GM18505 (cell line): ENCODE measurements around the gene TBPL1.

ENCODE experiments used
- ATAC-seq: cut with Tn5 transposase; IDR thresholded peaks from one replicate; pipeline ENCODE4 v1.9.1; 2021; ENCODE audit not compliant: unreplicated experiment
- POLR2A ChIP-seq: IDR thresholded peaks from 4 replicates; pipeline ENCODE4 v1.6.1; 2011; ENCODE audit warnings: borderline replicate concordance; ENCODE audit not compliant: insufficient read depth, insufficient read length; ENCODE audit errors: extremely low read depth

TBPL1 gene

DNA sequence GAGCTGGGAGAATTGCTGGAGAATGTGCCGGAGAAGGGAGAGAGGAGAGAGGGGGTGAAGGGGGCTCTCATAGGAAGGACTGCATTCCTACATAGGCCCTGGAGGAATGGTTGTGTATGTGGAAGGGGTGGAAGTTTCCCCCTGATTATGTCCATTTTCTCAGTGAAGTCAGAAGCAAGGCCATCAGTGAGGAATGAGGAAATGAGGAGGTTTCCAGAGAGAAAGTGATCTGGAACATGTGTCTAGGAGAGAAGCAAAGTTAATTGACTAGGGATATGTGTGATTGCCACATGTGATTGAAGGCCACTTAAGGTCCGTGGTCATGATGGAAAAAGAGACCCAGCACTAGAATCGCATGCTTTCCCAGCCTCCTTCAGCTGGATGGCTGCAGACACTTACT is 42.3 kb downstream of the TBPL1 start:
- no peak for ATAC-seq

DNA sequence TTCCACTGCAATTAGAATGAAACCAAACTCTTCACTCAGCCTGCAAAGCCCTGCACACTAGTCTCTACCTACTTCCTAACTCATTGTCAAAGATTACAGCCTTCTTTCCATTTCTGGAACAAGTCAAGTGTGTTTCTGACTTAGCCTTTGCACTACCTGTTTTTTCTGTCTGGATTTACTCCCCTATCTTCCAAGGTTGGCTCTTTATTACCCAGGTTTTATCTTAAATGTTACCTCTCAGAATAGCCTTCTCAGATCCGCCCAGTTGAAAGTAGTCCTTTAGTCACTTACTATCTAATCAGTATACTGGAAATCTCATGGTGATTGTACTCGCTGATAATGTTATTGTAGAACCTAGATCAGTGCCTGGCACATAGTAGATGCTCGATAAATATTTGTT is 42.7 kb downstream of the TBPL1 start:
- TF ChIP-seq POLR2A: no peak
- no peak for ATAC-seq

More for the DNA sequence above, 42.3 kb downstream of the TBPL1 start:
- TF ChIP-seq POLR2A: no peak

DNA sequence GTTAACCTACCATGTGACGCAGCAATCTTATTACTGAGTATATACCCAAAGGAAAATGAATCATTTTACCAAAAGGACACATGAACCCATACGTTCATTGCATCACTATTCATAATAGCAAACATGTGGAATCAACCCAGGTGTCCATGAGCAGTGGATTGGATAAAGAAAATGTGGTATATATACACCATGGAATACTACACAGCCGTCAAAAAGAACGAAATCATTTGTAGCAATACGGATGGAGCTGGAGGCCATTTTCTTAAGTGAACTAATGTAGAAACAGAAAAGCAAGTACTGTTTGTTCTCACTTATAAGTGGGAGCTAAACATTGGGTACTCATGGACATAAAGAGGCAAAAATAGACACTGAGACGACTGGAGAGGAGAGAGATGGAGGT is 44.2 kb downstream of the TBPL1 start:
- no peak for TF ChIP-seq POLR2A
- ATAC-seq: no peak

DNA sequence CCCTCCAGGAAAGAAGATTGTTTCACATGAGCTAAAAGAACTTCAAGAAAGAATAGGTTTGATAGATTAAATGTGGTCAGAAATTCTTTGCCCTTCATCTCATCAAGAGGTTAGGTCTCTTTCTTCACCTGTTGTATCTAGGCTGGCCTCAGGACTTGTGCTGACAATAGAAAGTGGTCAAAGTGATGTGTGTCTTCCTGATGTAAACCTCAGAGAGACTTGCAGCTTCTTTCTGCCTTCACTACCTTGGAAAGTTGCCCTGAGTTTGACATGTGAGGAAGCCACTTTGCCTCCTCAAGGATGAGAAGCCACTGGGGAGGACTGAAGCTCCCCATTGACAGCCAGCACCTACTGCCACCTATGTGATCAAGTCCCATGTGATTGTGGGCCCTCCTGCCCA is 46.3 kb downstream of the TBPL1 start:
- no peak for ATAC-seq
- no peak for TF ChIP-seq POLR2A

DNA sequence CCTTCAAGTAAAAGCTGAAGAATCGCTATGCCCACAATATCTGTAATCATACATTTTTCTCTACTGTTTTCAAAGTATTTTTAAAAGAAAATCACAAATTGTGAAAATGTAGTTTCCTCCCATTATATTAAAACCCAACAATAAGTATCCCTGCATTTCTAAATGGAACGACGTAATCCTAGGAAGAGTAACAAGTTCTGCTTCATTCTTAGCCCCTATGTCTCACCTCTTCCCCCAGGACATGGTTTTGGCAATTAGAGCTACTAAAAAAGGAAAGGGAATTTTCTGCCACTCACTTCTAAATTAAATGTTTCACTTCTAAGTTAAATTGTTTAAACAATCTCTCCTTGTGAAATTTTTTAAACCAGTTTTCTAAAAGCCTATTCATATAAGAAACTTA is 47.4 kb downstream of the TBPL1 start:
- no peak for ATAC-seq
- TF ChIP-seq POLR2A: no peak

DNA sequence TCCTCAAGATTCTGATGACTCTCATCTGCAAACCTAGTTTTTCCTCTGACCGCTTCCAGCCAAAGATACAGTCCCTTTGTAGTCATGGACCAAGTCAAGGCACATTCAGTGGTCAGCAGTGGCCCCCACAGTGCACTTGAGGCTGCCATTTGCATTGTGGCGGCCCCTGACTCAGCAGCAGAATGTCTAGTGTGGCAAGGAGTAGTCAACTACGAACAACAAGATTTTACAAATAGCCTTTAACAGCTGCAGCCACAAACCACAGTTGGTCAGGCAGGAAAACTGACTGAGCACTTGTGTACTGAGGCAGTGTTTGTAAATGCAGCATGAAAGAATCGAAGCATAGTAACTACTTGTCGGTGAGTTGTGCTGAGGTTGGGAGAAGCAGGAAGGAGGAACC is 49.8 kb downstream of the TBPL1 start:
- no peak for TF ChIP-seq POLR2A
- no peak for ATAC-seq

DNA sequence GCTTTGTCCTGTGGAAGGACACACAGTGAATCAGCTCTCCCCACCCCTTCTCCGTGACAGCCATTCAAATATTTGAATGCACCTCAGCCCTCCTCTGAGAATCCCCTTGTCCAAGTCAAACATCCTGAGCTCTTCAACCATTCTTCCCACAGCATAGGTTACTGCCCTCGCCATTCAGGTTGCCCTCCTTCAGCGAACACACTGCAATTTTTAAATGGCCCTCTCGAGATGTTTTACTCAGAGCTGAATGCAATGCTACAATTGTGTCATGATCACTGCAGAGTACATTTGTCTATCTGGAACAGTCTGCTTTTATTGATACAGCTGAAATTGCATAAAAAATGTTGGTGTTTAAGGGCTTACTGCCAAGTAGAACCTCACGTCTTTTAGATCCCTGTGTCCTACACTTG is 50.5 kb downstream of the TBPL1 start:
- TF ChIP-seq POLR2A: no peak
- ATAC-seq: no peak

DNA sequence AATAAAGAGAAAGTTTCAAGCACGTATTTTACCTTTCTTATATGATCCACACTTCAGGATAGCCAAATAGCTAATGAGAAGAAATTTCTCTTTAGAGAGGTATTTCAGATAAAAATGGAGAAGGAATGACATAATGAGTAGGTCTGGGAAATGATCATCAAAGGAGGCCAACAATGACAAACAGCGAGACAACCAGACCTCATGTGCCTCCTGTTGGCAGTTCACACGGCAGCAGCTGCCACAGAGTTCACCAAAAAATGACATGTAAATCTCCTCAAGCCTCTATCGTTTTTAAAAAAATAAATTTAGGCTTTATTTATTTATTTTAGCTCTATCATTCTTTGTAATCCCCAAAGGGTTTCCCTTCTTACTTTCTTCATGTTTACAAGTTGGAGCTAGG is 51.7 kb downstream of the TBPL1 start:
- ATAC-seq: no peak
- TF ChIP-seq POLR2A: no peak

DNA sequence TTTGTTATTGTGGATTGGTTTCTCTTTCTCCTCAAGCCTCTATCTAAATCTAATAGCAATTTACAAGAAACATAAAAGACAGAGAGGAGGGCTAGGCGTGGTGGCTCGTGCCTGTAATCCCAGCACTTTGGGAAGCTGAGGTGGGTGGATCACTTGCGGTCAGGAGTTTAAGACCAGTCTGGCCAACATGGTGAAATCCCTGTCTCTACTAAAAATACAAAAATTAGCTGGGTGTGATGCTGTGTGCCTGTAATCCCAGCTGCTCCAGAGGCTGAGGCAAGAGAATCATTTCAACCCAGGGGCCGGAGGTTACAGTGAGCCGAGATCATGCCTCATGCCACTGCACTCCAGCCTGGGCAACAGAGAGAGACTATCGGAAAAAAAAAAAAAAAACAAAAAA is 52.8 kb downstream of the TBPL1 start:
- ATAC-seq: no peak
- no peak for TF ChIP-seq POLR2A

DNA sequence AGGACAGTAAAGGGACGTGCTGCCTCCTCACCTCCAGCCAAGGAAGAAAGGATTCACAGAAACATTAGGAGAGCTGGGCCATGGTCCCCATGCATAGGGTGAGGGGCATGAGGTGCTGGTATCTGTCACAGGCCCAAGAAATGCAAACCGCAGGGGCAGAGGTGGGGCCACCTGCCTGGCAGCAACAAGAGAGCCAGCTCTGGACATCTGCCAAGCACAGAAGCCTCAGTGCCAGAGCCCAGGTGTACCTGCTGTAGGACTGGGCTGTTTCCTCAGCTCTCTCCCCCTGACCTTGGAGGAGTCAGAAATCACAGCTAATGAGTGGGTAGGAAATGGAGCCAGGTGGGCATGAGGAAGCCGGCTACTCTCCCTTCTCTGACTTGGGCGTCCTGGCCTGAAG is 54.1 kb downstream of the TBPL1 start:
- no peak for TF ChIP-seq POLR2A
- no peak for ATAC-seq

DNA sequence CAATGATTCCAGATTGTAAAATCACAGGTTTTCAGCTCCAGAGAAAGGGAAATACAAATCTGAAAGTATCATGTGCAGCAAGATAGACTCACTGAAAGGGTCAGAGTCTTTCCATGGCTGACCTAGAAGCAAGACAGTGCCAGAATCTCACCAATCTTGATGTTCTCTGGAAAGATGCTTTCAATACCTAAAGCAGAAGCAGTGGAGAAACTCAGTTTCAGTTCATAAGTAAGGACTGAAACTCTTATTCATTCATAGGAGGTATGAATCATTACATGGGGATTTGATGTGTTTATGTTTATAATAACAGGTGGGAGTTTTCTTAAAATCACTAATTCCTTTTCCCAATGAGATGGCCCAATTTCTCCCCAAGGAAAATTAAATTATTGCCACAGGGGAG is 56.9 kb downstream of the TBPL1 start:
- ATAC-seq: no peak
- TF ChIP-seq POLR2A: no peak

DNA sequence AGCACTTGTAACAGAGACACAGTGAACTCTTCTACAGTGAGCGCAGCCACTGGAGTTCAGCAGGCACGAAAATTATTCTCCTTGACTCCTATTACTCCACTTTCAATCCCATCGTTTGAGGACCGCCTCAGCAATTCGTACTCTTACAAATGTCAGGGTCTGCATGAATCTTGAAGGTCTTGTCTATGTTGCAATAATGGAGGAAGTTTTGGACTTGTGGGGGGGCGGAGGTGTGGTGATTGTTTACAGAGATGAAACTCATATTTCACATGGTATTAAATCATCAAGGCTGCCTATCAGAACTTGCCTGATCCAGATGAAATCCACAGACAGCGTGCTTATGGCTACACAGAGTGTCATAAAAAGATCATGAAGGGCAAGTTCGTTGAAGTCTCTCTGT is 57.4 kb downstream of the TBPL1 start:
- ATAC-seq: no peak
- no peak for TF ChIP-seq POLR2A

DNA sequence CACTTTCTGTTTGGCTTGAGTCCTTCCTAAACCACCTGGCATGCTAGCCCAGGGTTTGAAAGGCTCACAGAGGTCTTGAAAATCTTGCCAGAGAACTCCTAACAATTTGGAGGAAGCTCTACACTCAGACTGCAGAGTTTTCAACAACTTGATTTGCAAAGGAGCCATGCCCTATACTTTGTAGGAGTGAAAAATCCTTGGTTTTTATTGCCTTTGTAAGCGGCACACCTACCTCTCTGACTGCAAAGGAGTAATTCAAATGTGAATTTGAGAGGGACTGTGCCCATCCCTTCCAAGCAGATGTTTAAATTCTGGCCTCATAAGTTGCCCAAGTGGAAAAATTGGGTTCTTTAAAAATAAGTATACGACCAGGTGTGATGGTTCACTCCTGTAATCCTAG is 58.0 kb downstream of the TBPL1 start:
- no peak for ATAC-seq
- TF ChIP-seq POLR2A: no peak

DNA sequence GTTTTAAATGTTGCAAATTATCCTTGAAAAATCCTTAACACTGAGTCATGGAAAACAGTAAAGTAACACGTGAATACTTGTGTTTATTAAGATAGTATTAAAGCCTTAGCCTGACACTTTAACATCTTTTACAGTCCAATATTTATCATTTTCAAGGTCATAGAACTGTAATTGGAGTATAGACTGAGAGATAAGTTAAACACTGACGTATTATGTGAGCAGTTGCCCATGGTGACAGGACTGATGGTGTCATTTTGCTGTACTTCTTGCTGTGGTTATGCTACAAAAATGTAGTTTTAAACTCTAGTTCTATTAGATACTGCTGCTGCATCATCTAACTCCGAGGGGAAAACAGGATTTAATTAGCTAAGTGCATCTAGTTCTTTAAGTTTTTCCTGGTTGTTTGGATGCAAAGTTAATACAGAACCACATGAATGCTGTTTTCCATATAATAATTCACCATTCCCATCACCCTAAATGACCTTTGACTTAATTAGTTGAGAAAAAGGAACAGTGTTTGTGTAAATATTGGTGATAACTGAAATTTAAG is 61.6 kb downstream of the TBPL1 start:
- TF ChIP-seq POLR2A: no peak
- ATAC-seq: no peak
